Adrenal gland (tissue), 5 donors: Measurements from ENCODE around the gene CBX5.

Experiments
- CTCF ChIP-seq, 6 experiments: fragments of 450-650 bp in 4 of 6; fragments of 200-600 bp in 2 of 6; sonication (generic) in 1 of 6; IDR thresholded peaks; 1 replicate in 5 of 6; 2 replicates in 1 of 6; pipeline versions ENCODE4 v1.5.1 to v1.8.0; 2016 to 2021; ENCODE audit warnings: antibody characterized with exemption in 6 of 6, mild to moderate bottlenecking in 2 of 6, moderate library complexity in 1 of 6
- POLR2A ChIP-seq, 2 donors: fragments of 450-650 bp; IDR thresholded peaks; one replicate each; pipeline ENCODE4 v1.6.1; 2017; ENCODE audit warnings: antibody characterized with exemption in 2 of 2, mild to moderate bottlenecking in 2 of 2, moderate library complexity in 1 of 2
- donor health status: DM: no; HTN: no; CAD: no.

DNA sequence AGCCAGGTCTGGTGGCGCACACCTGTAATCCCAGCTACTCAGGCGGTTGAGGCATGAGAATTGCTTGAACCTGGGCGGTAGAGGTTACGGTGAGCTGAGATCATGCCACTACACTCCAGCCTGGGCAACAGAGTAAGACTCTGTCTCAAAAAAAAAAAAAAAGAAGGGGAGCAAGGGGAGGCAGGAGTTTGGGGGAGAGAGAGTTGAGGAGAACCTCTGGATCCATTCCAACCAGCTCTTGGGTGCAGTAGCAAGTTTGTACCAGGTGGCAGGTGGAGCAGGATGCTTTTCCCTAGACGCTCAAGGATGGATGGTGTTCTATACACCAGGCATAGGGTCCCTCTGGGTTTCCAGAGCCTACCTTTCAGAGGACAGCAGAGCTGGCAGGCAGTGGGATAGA lies 19.0 kb upstream of the CBX5 start:
- TF ChIP-seq CTCF (IDR thresholded peaks at IDR 0.05) (no peak), POLR2A (IDR thresholded peaks at IDR 0.05) (no peak)
